Heart left ventricle (tissue), 13 donors: Measurements from ENCODE around the gene SCAMP3.

Experiments used
- CTCF ChIP-seq, 12 donors: fragments of 200-600 bp; sonication (generic) in 4 of 12; IDR thresholded peaks; one replicate each; pipeline versions ENCODE4 v1.5.0 to v1.8.0; 2018 to 2022; ENCODE audit warnings: antibody characterized with exemption in 12 of 12, mild to moderate bottlenecking in 5 of 12
- POLR2A ChIP-seq, 2 donors: fragments of 450-650 bp; IDR thresholded peaks; one replicate each; pipeline ENCODE4 v1.6.1; 2017; ENCODE audit warnings: antibody characterized with exemption in 2 of 2, mild to moderate bottlenecking in 2 of 2, moderate library complexity in 2 of 2
- donor health status: ischemic (EF 13 %, LVEDD 7.1; RV severe dilation, severe dysfunction).
- donor health status: DM: no; HTN: yes; CAD: no.
- donor health status: DM: no; HTN: no; CAD: no.
- donor health status: ischemic (EF 25% LVEDD 6.9; RV normal size, moderate dysfunction).
- donor health status: ischemic (EF 25% LVEDD 5.7; RV mildly dilated, moderate dysfunction).
- donor health status: ischemic (EF 35%, LVEDD 5.7; RV mildly dilated, moderate dysfunction).
- donor health status: nonischemic (EF 11% LVEDD 7.7; RV severe dilation, severe dysfunction).
- donor health status: DM: yes; HTN: yes; CAD: no.
- donor health status: PGD.
- donor health status: ischemic (EF 29% LVEDD 5.4; RV normal size, mild dysfunction).
- donor health status: nonischemic (EF 23%, LVEDD 6.1; RV moderate dilation, normal function).

GRCh38 chr1:155253797-155254196 is 8.4 kb downstream of the SCAMP3 start:
- TF ChIP-seq CTCF (IDR thresholded peaks at IDR 0.05) (no peak), POLR2A (IDR thresholded peaks at IDR 0.05) (no peak)
